Breast epithelium (tissue), 4 donors: ENCODE measurements around the gene CYP26B1. TPM values are rescaled to one million over a fixed set of nuclear protein-coding genes. Genes with fewer than 3 reads are reported as not detected.

Experiments used
- DNase-seq, 2 donors: peaks; one replicate each; pipeline ENCODE4 v3.0.0-alpha.2; 2019; ENCODE audit warnings: low spot score in 2 of 2
- H3K27ac ChIP-seq, 2 donors: fragments of 200-600 bp; sonication (generic) in 1 of 2; one replicate each; pipeline ENCODE4 v1.5.1; 2016 to 2019; ENCODE audit warnings: mild to moderate bottlenecking in 1 of 2
- H3K27me3 ChIP-seq, 2 donors: fragments of 200-600 bp; sonication (generic) in 1 of 2; one replicate each; pipeline versions ENCODE4 v1.5.1 to v1.6.0; 2017 to 2019; ENCODE audit warnings: control low read depth in 1 of 2, mild to moderate bottlenecking in 1 of 2
- H3K36me3 ChIP-seq: fragments of 200-600 bp; one replicate; pipeline ENCODE4 v1.5.1; 2019
- H3K4me1 ChIP-seq, 2 donors: fragments of 200-600 bp; sonication (generic); one replicate each; pipeline ENCODE4 v1.5.1; 2016 to 2019; ENCODE audit warnings: control low read depth in 1 of 2
- H3K4me3 ChIP-seq, 3 donors: fragments of 200-600 bp; sonication (generic); 1 replicate in 2 of 3; 2 replicates in 1 of 3; pipeline ENCODE4 v1.5.1; 2016 to 2019; ENCODE audit warnings: mild to moderate bottlenecking in 3 of 3, moderate library complexity in 2 of 3
- H3K9me3 ChIP-seq, 2 donors: fragments of 200-600 bp; sonication (generic) in 1 of 2; one replicate each; pipeline ENCODE4 v1.5.1; 2016 to 2019; ENCODE audit warnings: control low read depth in 1 of 2
- CTCF ChIP-seq, 3 donors: fragments of 450-650 bp; IDR thresholded peaks; one replicate each; pipeline ENCODE4 v1.5.1; 2016 to 2017; ENCODE audit warnings: antibody characterized with exemption in 3 of 3, mild to moderate bottlenecking in 3 of 3, moderate library complexity in 3 of 3
- POLR2A ChIP-seq: fragments of 450-650 bp; IDR thresholded peaks from one replicate; pipeline ENCODE4 v1.6.1; 2016; ENCODE audit warnings: antibody characterized with exemption, mild to moderate bottlenecking, moderate library complexity
- POLR2AphosphoS5 ChIP-seq, 3 donors: sonication (generic); formaldehyde crosslinking; IDR thresholded peaks; one replicate each; pipeline ENCODE4 v1.6.1; 2017; ENCODE audit warnings: antibody characterized with exemption in 3 of 3
- intact Hi-C: fragments of 100-400 bp; cut with DNase I; formaldehyde crosslinking; loops from one replicate; pipeline ENCODE4 v1.15.1; 2023; ENCODE audit warnings: low total_unique reads
- total RNA-seq, 3 donors: library from RNA; depleted of rRNA; stranded (reverse); fragments of >200 nt; gene quantifications; one replicate each; pipeline ENCODE4 v1.1.0, GENCODE V29; 2016

The CYP26B1 gene
- total RNA-seq, 3 donors from 2014 or later, result 3.8 to 41.6 (median 3.9) TPM

GRCh38 chr2:72108121-72108520, 39.5 kb downstream of the CYP26B1 start:
- Histone ChIP-seq H3K9me3 (no peaks in the 10 kb centered on the region), H3K36me3 (no peaks in the 10 kb centered on the region), H3K27me3 (no peaks in the 10 kb centered on the region), H3K4me3 (no peak overlapping the region), H3K27ac (no peak overlapping the region), H3K4me1 (no peaks in the 10 kb centered on the region)
- intact Hi-C loops, result no loop called here
- TF ChIP-seq CTCF (IDR thresholded peaks at IDR 0.05) (no peak), POLR2A (no peak), POLR2AphosphoS5 (IDR thresholded peaks at IDR 0.05) (no peak)
- no peak for DNase-seq

- Histone ChIP-seq H3K4me1 (no peaks in the 10 kb centered on the region), H3K27me3 (no peaks in the 10 kb centered on the region), H3K36me3 (no peaks in the 10 kb centered on the region), H3K4me3 (no peak overlapping the region), H3K27ac (no peak overlapping the region), H3K9me3 (no peaks in the 10 kb centered on the region)
- no peak for TF ChIP-seq CTCF (IDR thresholded peaks at IDR 0.05)
- TF ChIP-seq POLR2A, result no peak
- no peak for TF ChIP-seq POLR2AphosphoS5 (IDR thresholded peaks at IDR 0.05)
- no peak for DNase-seq
- intact Hi-C loops, result no loop called here
Measured at GRCh38 chr2:72106978-72107377, 40.7 kb downstream of the CYP26B1 start.

- DNase-seq, result no peak
- no peak overlapping the region for H3K27ac ChIP-seq
- H3K4me1 ChIP-seq, result no peaks in the 10 kb centered on the region
- H3K4me3 ChIP-seq, result no peak overlapping the region
- no peaks in the 10 kb centered on the region for H3K36me3 ChIP-seq
- no peak for TF ChIP-seq CTCF (IDR thresholded peaks at IDR 0.05)
- TF ChIP-seq POLR2AphosphoS5 (IDR thresholded peaks at IDR 0.05), result no peak
- TF ChIP-seq POLR2A, result no peak
- intact Hi-C loops, result no loop called here
- H3K9me3 ChIP-seq, result no peaks in the 10 kb centered on the region
- H3K27me3 ChIP-seq, result no peaks in the 10 kb centered on the region
Measured at GRCh38 chr2:72104821-72105588, 42.7 kb downstream of the CYP26B1 start.

GRCh38 chr2:72103690-72104089, 44.0 kb downstream of the CYP26B1 start:
- Histone ChIP-seq H3K9me3 (no peaks in the 10 kb centered on the region), H3K27ac (no peak overlapping the region), H3K27me3 (no peaks in the 10 kb centered on the region), H3K36me3 (no peaks in the 10 kb centered on the region), H3K4me3 (no peak overlapping the region), H3K4me1 (no peaks in the 10 kb centered on the region)
- DNase-seq, result no peak
- TF ChIP-seq POLR2AphosphoS5 (IDR thresholded peaks at IDR 0.05) (no peak), POLR2A (no peak), CTCF (IDR thresholded peaks at IDR 0.05) (no peak)
- intact Hi-C loops, result loop anchor here (1.0 kb wide), 1 partner anchor 20 kb away; no protein-coding TSS in a partner anchor

GRCh38 chr2:72103161-72103560, 44.5 kb downstream of the CYP26B1 start:
- H3K36me3 ChIP-seq, result no peaks in the 10 kb centered on the region
- H3K27me3 ChIP-seq, result no peaks in the 10 kb centered on the region
- TF ChIP-seq CTCF (IDR thresholded peaks at IDR 0.05), result no peak
- no peak for TF ChIP-seq POLR2AphosphoS5 (IDR thresholded peaks at IDR 0.05)
- no peak for TF ChIP-seq POLR2A
- no peak overlapping the region for H3K27ac ChIP-seq
- no peak overlapping the region for H3K4me3 ChIP-seq
- H3K9me3 ChIP-seq, result no peaks in the 10 kb centered on the region
- no peak for DNase-seq
- no peaks in the 10 kb centered on the region for H3K4me1 ChIP-seq
- intact Hi-C loops, result loop anchor here (1.0 kb wide), 1 partner anchor 20 kb away; no protein-coding TSS in a partner anchor
